ENCODE data around the gene RGL1.

Gene RGL1

GRCh38 chr1:183830389-183830788 is 25.5 kb downstream of the RGL1 start:
- TF ChIP-seq, protein P1, sequence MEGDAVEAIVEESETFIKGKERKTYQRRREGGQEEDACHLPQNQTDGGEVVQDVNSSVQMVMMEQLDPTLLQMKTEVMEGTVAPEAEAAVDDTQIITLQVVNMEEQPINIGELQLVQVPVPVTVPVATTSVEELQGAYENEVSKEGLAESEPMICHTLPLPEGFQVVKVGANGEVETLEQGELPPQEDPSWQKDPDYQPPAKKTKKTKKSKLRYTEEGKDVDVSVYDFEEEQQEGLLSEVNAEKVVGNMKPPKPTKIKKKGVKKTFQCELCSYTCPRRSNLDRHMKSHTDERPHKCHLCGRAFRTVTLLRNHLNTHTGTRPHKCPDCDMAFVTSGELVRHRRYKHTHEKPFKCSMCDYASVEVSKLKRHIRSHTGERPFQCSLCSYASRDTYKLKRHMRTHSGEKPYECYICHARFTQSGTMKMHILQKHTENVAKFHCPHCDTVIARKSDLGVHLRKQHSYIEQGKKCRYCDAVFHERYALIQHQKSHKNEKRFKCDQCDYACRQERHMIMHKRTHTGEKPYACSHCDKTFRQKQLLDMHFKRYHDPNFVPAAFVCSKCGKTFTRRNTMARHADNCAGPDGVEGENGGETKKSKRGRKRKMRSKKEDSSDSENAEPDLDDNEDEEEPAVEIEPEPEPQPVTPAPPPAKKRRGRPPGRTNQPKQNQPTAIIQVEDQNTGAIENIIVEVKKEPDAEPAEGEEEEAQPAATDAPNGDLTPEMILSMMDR (conservative IDR thresholded peaks at IDR 0.05; ENCODE audit: low read depth, low read length) = no peak
- DNase-seq (ENCODE audit: low read depth) = no peak
- H3K4me3 ChIP-seq (ENCODE audit: low read depth, low read length) = no peak overlapping the region

GRCh38 chr1:183831311-183831710 is 26.4 kb downstream of the RGL1 start:
- TF ChIP-seq, protein P1 (conservative IDR thresholded peaks at IDR 0.05; ENCODE audit: low read depth, low read length) = no peak
- no peak overlapping the region for H3K4me3 ChIP-seq (ENCODE audit: low read depth, low read length)
- DNase-seq (ENCODE audit: low read depth) = no peak

GRCh38 chr1:183832459-183832858 is 27.5 kb downstream of the RGL1 start:
- H3K4me3 ChIP-seq (ENCODE audit: low read depth, low read length) = no peak overlapping the region
- DNase-seq (ENCODE audit: low read depth) = no peak
- TF ChIP-seq, protein P1 (conservative IDR thresholded peaks at IDR 0.05; ENCODE audit: low read depth, low read length) = no peak

DNA sequence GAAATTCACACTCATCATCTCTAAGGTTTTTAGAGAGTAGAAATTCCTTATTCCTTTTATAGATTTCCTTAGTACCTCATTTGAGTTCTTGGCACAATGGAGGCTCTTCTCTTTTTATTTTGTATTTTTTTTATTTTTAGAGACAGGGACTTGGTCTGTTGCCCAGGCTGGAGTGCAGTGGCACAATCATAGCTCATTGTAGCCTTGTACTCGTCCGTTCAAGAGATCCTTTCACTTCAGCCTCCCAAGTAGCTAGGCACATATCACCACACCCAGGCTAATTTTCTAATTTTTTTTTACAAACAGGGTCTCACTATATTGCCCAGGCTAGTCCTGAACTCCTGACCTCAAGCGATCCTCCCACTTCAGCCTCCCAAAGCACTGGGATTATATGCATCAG is 29.6 kb downstream of the RGL1 start:
- TF ChIP-seq, protein P1 (conservative IDR thresholded peaks at IDR 0.05; ENCODE audit: low read depth, low read length) = no peak
- DNase-seq (ENCODE audit: low read depth) = no peak
- H3K4me3 ChIP-seq (ENCODE audit: low read depth, low read length) = no peak overlapping the region

GRCh38 chr1:183836598-183836997 is 31.7 kb downstream of the RGL1 start:
- DNase-seq (ENCODE audit: low read depth) = no peak
- H3K4me3 ChIP-seq (ENCODE audit: low read depth, low read length) = no peak overlapping the region
- TF ChIP-seq, protein P1 (conservative IDR thresholded peaks at IDR 0.05; ENCODE audit: low read depth, low read length) = no peak

DNA sequence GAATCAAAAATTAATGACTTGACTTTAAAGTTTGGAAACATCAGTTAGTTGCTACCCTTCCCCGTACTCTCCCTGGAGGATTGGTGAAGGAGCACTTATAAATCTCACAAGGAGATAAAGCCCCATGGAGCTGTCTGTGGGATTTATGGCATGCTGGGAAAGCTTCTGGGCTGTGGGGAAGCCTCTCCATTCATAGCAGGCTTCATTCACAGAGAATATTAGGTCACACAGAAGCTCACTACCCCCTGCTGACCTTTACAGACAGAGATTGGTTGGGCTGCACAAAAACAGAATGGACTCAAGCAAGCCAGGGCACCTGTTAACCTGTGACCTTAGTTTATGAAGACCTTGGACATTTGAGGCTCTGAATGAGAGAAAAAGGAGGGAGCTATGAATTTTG is 32.1 kb downstream of the RGL1 start:
- no peak overlapping the region for H3K4me3 ChIP-seq (ENCODE audit: low read depth, low read length)
- TF ChIP-seq, protein P1 (conservative IDR thresholded peaks at IDR 0.05; ENCODE audit: low read depth, low read length) = no peak
- peak; percentile 13 for DNase-seq (ENCODE audit: low read depth)

- no peak for DNase-seq (ENCODE audit: low read depth)
- TF ChIP-seq, protein P1 (conservative IDR thresholded peaks at IDR 0.05; ENCODE audit: low read depth, low read length) = no peak
- no peak overlapping the region for H3K4me3 ChIP-seq (ENCODE audit: low read depth, low read length)
These were observed 33.3 kb downstream of the RGL1 start for GRCh38 chr1:183838221-183838620.
